ENCODE results near the gene ATM. TPM values are rescaled to one million over a fixed set of nuclear protein-coding genes. Genes with fewer than 3 reads are reported as not detected.

ATM gene
- total RNA-seq, 1 experiment from 2014 or later = 70.6 TPM

- Mint-ChIP-seq H3K4me3 (ENCODE audit: unreplicated experiment) (no peak overlapping the region), H3K27me3 (ENCODE audit: insufficient read depth, unreplicated experiment) (no peaks in the 10 kb centered on the region), H3K36me3 (ENCODE audit: insufficient read depth, unreplicated experiment) (peaks cover 42% of the 10 kb centered on the region), H3K9me3 (ENCODE audit: unreplicated experiment) (no peaks in the 10 kb centered on the region), H3K4me1 (ENCODE audit: insufficient read depth, unreplicated experiment) (peaks cover 23% of the 10 kb centered on the region), H3K27ac (ENCODE audit: low read depth, unreplicated experiment) (no peak overlapping the region)
- CTCF ChIA-PET = no interaction called here
- DNase-seq (ENCODE audit: unreplicated experiment) = no peak
- intact Hi-C loops (cut with micrococcal nuclease) = no loop called here
- no peak for TF ChIP-seq CTCF (IDR thresholded peaks at IDR 0.05; ENCODE audit: unreplicated experiment)
- POLR2A ChIA-PET = interaction anchor here (0.6 to 1.0 kb wide), 3 partner anchors 9 to 26 kb away, joined by 3 to 4 read pairs (median 3); partner anchors contain the start of gene NPAT
- BruUV-seq (replicated peaks) = no TSS peak
These were observed 25.5 kb upstream of the ATM start for GRCh38 chr11:108197351-108197750.

GRCh38 chr11:108198833-108199232 lies 24.0 kb upstream of the ATM start:
- ChIA-PET CTCF (no interaction called here), POLR2A (interaction anchor here (3.0 kb wide), 1 partner anchor 24 kb away, joined by 25 read pairs; the partner anchor contains the start of genes ATM and NPAT)
- BruUV-seq (replicated peaks) = no TSS peak
- peaks cover 28% of the 10 kb centered on the region for H3K36me3 Mint-ChIP-seq (ENCODE audit: insufficient read depth, unreplicated experiment)
- peak overlapping the region; percentile 88 for H3K27ac Mint-ChIP-seq (ENCODE audit: low read depth, unreplicated experiment)
- H3K4me1 Mint-ChIP-seq (ENCODE audit: insufficient read depth, unreplicated experiment) = peaks cover 23% of the 10 kb centered on the region
- TF ChIP-seq CTCF (IDR thresholded peaks at IDR 0.05; ENCODE audit: unreplicated experiment) = no peak
- no peaks in the 10 kb centered on the region for H3K27me3 Mint-ChIP-seq (ENCODE audit: insufficient read depth, unreplicated experiment)
- DNase-seq (ENCODE audit: unreplicated experiment) = peak; percentile 21
- no peaks in the 10 kb centered on the region for H3K9me3 Mint-ChIP-seq (ENCODE audit: unreplicated experiment)
- intact Hi-C loops (cut with micrococcal nuclease) = no loop called here
- peak overlapping the region; percentile 58 for H3K4me3 Mint-ChIP-seq (ENCODE audit: unreplicated experiment)

GRCh38 chr11:108199446-108200321 lies 23.2 kb upstream of the ATM start:
- BruUV-seq (replicated peaks) = no TSS peak
- Mint-ChIP-seq H3K27me3 (ENCODE audit: insufficient read depth, unreplicated experiment) (no peaks in the 10 kb centered on the region), H3K9me3 (ENCODE audit: unreplicated experiment) (peaks cover 2% of the 10 kb centered on the region), H3K36me3 (ENCODE audit: insufficient read depth, unreplicated experiment) (peaks cover 31% of the 10 kb centered on the region), H3K4me3 (ENCODE audit: unreplicated experiment) (peak overlapping the region; percentile 58), H3K27ac (ENCODE audit: low read depth, unreplicated experiment) (peak overlapping the region; percentile 88), H3K4me1 (ENCODE audit: insufficient read depth, unreplicated experiment) (peaks cover 23% of the 10 kb centered on the region)
- CTCF ChIA-PET = no interaction called here
- no peak for TF ChIP-seq CTCF (IDR thresholded peaks at IDR 0.05; ENCODE audit: unreplicated experiment)
- intact Hi-C loops (cut with micrococcal nuclease) = no loop called here
- POLR2A ChIA-PET = interaction anchor here (0.9 to 3.0 kb wide), 2 partner anchors 15 to 23 kb away, joined by 3 to 25 read pairs; partner anchors contain the start of genes ATM and NPAT
- peak; percentile 94 for DNase-seq (ENCODE audit: unreplicated experiment)

GRCh38 chr11:108203075-108203474 lies 19.8 kb upstream of the ATM start:
- CTCF ChIA-PET = no interaction called here
- Mint-ChIP-seq H3K27me3 (ENCODE audit: insufficient read depth, unreplicated experiment) (no peaks in the 10 kb centered on the region), H3K4me3 (ENCODE audit: unreplicated experiment) (no peak overlapping the region), H3K9me3 (ENCODE audit: unreplicated experiment) (peaks cover 6% of the 10 kb centered on the region), H3K36me3 (ENCODE audit: insufficient read depth, unreplicated experiment) (peaks cover 31% of the 10 kb centered on the region), H3K27ac (ENCODE audit: low read depth, unreplicated experiment) (no peak overlapping the region), H3K4me1 (ENCODE audit: insufficient read depth, unreplicated experiment) (peaks cover 23% of the 10 kb centered on the region)
- TF ChIP-seq CTCF (IDR thresholded peaks at IDR 0.05; ENCODE audit: unreplicated experiment) = no peak
- intact Hi-C loops (cut with micrococcal nuclease) = no loop called here
- POLR2A ChIA-PET = no interaction called here
- no peak for DNase-seq (ENCODE audit: unreplicated experiment)
- no TSS peak for BruUV-seq (replicated peaks)

Measured in MCF 10A (cell line).